Liver (tissue), 2 donors: ENCODE measurements around the gene UBA52.

ENCODE experiments used
- MAX ChIP-seq: IDR thresholded peaks from 2 replicates; pipeline ENCODE4 v1.6.1; 2016; ENCODE audit warnings: antibody characterized with exemption
- TAF1 ChIP-seq: conservative IDR thresholded peaks from 2 replicates; pipeline ENCODE4 v1.6.1; 2016; ENCODE audit warnings: antibody characterized with exemption, mild to moderate bottlenecking
- donor health status: healthy.

- no peak for TF ChIP-seq MAX
- no peak for TF ChIP-seq TAF1
Observed at GRCh38 chr19:18541258-18541991, 30.2 kb upstream of the UBA52 start.
